NOMO-1 (cell line): ENCODE measurements around the gene BCAS3.
"Not testable (repeated sequence)": the region's sequence is repeated elsewhere in the genome, so short reads cannot be mapped to it uniquely, and the experiment has no call there.

ENCODE experiments used
- DNase-seq, 2 experiments: peaks; one replicate each; lab custom pipeline; 2025; ENCODE audit not compliant: unreplicated experiment in 2 of 2; lab: John Stamatoyannopoulos, UW

BCAS3 gene

GRCh38 chr17:60976861-60977260, 299.2 kb downstream of the BCAS3 start:
- DNase-seq, result not testable (repeated sequence)

DNA sequence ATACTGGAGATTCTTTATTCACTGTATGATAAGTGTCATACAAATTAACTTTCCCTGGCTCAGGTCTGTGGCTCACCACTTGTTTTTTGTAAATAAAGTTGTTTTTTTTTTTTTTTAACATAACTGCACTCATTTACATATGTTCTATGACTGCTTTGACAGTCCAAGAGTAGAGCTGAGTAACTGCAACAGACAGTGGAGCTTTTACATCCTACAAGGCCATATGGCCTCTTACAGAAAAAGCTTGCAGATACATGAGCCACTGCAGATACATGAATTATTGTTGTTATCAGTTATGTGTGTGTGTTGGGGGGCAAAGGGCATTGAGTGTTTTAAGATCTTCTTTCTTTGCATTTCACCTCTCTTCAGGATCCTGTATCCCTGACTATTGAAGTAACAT, 311.7 kb downstream of the BCAS3 start:
- no peak for DNase-seq

DNA sequence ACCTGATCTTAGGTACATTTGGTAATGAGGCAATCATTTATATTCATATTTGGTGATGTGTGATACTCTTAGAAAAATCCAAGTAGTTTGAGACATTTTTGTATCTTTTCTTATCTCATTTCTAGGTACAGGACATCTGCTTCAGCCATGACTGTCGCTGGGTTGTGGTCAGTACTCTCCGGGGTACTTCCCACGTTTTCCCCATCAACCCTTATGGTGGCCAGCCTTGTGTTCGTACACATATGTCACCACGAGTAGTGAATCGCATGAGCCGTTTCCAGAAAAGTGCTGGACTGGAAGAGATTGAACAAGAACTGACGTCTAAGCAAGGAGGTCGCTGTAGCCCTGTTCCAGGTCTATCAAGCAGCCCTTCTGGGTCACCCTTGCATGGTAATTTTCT, 312.2 kb downstream of the BCAS3 start:
- no peak for DNase-seq

- DNase-seq, result no peak
Observed at GRCh38 chr17:60993497-60993896, 315.8 kb downstream of the BCAS3 start.

DNA sequence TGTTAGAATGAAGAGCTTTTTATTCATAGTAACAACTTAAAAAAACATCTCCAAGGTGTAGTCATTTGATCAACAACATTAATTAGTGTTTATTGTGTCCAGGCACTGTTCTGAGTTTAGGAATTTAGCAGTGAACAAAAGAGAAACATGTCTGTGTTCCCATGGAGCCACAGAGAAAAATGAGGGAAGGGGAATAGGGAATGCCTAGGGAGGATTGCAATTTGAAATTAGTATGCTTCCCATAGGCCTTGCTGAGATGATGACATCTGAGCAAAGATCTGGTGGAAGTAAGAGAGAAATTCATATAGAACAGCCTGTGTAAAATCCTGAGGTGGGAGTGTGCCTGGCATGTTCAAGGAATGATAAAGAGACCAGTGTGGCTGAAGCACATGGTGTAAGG, 318.0 kb downstream of the BCAS3 start:
- DNase-seq, result no peak

DNA sequence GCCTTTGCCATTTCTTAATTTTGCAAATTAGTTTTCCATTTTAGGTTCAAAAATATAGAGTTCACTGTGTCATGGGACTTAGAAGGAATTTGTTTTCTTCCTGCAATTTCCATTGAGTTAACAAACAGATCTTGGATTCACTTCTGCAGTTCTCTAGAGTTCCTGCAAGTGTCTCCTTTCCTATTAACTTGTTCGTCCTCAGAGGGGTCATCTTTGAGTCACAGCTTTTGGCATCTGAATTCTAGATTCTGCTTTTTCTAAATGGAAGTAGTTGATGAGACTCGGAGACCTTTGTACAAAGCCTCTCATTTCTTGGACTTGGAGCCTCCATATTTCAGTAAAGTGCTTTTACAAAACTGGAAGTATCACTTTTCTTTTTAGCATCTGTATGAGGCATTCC, 323.3 kb downstream of the BCAS3 start:
- DNase-seq, result no peak

- DNase-seq, result peak; percentile 7 to 37
Observed at GRCh38 chr17:61002316-61002736, 324.7 kb downstream of the BCAS3 start.

DNA sequence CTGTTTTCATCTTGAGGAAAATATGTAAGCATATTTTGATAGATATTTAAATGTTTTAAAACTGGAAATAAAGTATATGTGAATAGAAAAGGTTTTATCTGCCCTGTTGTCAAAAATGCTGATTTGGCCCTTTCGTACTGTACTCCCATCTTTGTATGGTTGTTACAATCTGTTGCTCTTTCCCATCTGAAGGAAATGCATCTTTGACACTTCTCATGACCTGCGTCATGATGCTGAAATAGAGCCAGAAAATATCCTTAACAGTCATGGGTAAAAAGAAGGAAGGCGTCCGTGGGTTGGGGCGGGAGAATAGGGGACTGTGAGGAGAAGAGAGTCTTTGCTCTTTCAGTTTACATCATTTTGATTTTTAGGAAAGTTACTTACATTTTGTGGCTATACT, 327.7 kb downstream of the BCAS3 start:
- no peak for DNase-seq

DNA sequence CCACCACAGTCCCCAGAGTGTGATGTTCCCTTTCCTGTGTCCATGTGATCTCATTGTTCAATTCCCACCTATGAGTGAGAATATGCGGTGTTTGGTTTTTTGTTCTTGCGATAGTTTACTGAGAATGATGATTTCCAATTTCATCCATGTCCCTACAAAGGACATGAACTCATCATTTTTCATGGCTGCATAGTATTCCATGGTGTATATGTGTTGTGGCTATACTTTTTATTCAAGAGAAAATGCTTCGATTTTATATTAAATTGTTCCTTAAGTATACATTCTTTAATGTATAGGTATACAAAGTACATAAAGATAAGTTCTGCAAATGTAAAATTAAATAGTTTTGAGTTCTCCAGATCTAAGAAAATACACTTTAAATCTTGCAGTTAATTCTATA, 328.3 kb downstream of the BCAS3 start:
- not testable (repeated sequence) for DNase-seq

GRCh38 chr17:61007980-61008379, 330.3 kb downstream of the BCAS3 start:
- DNase-seq, result no peak

- DNase-seq, result no peak
Observed at GRCh38 chr17:61009663-61010062, 332.0 kb downstream of the BCAS3 start.

DNA sequence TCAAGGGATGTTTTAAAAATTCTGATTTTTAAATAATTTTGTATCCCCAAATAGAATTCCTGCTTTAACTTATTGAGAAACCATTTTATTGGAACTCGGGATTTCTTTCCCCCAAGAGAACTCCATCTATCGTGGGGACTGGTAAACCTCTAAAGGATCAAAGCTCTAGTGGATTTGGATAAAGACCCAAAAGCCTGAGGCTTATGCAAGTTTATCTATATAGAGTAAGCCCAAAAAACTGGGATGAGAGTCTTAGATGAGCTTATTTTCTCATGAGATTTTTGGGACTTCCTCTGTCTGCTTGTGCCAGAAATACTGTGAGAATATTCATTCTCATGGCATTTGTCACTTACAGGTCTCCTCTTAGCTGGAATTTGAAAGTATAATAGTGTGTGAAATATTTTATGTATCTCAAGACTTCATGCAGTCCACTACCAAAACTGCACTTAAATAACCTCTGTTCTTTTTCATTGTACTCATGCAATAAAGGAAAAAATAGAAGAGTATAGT, 333.1 kb downstream of the BCAS3 start:
- no peak for DNase-seq

GRCh38 chr17:61011251-61011650, 333.6 kb downstream of the BCAS3 start:
- DNase-seq, result no peak

GRCh38 chr17:61015966-61016365, 338.3 kb downstream of the BCAS3 start:
- DNase-seq, result no peak

DNA sequence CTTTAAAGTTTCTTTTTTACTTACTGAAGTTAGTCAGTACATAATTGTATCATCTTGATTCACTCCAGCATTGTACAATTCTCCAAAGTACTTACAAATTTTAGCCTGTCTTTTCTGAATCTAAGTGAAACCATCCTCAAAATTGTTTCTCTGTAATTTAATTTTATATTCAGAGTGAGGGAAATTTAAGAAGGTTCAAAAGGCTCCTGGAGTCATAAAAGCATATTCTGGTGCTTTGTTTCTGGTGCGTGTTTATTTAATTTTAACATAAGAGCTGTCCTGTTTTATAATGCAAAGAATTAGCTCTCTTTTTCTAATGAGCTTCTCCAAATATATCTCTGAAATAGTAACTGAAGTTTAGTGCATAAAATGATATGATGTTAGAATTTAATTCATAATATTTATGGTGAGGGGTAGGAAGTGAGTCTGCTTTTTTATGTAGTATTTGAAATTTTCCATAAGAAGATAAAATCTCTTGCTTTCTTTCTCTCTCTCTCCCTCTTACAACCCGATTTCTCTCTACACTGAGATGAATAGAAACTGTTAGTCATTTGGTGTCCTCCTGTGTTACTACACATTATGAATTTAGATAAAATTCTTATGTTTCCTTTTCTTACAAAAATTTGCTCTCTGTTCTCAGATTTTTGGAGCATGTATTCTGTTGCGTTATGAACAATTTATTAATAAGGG, 339.8 kb downstream of the BCAS3 start:
- no peak for DNase-seq

GRCh38 chr17:61018938-61019337, 341.3 kb downstream of the BCAS3 start:
- DNase-seq, result no peak

DNA sequence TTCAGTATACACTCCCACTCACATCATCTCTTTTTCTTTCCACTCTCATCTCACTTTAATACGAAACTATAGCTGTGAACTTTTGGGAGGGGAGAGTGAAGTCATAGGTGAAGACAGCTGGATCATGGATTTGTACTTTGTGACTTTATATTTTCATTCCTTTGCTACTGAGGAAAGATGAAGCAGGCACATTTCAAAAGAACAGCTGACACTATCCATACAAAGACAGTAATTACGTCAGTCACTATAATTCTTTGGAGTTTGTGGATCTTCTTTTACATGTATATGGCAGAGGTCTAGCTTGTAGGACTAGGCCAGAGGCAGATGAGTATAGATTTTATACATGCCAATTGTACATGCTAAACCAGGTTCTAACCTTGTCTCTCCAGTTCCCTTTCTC, 346.3 kb downstream of the BCAS3 start:
- no peak for DNase-seq

DNA sequence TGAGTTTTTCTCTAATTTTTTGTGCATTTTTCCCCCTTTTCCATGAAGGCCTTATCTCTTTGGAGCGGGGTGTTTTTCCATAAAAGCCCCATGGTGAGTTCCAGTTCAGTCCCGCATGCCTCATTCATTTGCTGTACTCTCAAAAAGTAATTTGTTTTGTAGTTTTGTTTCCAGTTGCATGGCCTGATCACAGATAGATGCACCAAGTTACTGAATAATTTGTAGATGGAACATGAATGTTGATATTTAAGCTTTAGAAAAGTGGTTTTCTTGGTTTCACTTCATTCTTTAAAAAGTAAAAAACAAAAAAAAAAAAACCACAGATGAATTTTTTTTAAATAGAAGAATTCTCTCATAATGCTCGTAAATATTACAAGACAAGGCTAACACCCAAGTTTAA, 349.2 kb downstream of the BCAS3 start:
- DNase-seq, result no peak

DNA sequence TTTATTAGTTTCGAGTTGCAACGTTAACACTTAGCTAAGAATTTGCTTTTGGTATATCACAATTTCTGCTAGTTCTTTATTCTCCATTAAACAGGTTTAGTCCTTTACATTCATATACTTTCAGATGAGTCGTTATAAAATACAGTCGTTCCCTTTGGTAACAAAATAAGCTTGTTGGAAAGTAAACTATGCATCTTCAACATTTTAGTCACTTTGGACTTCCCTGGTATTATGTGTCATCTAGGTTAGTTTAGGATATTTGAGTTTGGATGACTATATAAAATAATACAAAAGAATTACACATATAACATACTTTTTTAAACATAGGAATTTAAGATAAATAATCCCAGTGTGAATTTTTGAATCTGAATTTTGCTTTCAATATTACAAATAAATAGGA, 351.5 kb downstream of the BCAS3 start:
- DNase-seq, result no peak

- no peak for DNase-seq
Observed at GRCh38 chr17:61040666-61041065, 363.0 kb downstream of the BCAS3 start.

DNA sequence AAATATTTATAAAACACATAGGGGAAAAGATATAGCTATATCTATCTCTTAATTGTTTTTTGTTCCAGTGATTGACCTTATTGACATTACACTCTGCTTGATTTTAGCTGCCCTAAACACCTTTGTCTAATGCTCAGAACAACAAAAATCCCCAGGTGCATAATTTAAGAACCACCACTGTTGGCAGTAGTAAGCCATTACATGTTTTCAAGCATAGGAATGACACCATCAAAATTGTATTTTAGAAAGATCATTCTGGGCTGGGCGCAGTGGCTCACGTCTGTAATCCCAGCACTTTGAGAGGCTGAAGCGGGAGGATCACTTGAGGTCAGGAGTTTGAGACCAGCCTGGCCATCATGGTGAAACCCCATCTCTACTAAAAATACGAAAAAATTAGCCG, 364.7 kb downstream of the BCAS3 start:
- DNase-seq, result not testable (repeated sequence)

DNA sequence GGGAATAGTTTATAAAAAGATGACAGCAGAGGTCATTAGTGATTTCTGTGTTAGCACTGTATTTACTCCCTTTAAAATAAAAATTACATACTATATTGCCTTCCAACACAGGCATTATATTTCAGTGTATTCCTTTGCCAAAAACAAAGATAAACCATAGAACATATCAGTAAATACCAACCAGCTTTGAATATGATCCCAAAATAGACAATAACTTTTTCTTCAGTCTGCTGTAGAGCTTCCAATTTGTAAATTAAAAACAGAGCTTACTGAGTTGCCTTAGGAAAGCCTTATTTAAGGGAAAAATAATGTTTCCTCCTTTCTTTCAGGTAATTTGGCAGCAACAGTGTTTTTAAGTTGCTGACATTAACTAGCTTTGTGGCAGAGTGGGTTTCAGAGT, 369.9 kb downstream of the BCAS3 start:
- DNase-seq, result no peak
